Measurements from ENCODE around the gene B3GNT5. TPM values are rescaled to one million over a fixed set of nuclear protein-coding genes. Genes with fewer than 3 reads are reported as not detected.

B3GNT5 gene
- total and polyA plus RNA-seq, 10 of the 15 experiments (the other 5 are each of a cell fraction or from before 2014, with no cell fraction given), result 0.24 to 1.1 (median 0.48) TPM

DNA sequence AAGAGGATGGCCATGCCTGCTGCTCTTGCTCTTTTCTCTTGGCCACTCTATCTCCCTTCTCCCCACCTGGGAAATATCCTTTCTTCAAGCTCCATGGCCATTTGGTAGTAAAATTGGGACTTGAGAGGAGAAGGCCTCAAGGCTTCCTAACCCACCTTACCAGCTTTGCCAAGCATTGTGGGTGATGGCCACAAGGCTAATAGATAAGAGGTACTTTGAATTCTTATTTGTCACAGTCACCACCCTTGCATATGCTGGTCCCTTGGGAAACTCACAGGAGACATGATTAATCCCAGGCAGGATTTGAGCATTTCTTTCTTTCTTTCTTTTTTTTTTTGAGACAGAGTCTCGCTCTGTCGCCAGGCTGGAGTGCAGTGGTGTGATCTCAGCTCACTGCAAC lies 37.2 kb downstream of the B3GNT5 start:
- POLR2A ChIA-PET, result no interaction called here
- BruUV-seq (replicated peaks), result no TSS peak
- CTCF ChIA-PET, result interaction anchor here (0.6 to 1.6 kb wide), 3 partner anchors 9 to 92 kb away, joined by 3 read pairs; no protein-coding TSS in a partner anchor
- no peak overlapping the region for H3K4me2 ChIP-seq (ENCODE audit: control insufficient read depth, insufficient read depth)
- in situ Hi-C loops (cut with MboI) (no loop called here), intact Hi-C loops (cut with micrococcal nuclease; ENCODE audit: unreplicated experiment) (no loop called here)
- H3K27ac ChIP-seq (ENCODE audit: control insufficient read depth, insufficient read depth), result no peak overlapping the region
- peaks cover 2% of the 10 kb centered on the region for H3K4me1 ChIP-seq (ENCODE audit: control insufficient read depth, insufficient read depth, low read length)
- H3K9me3 ChIP-seq (replicated peaks; ENCODE audit: control insufficient read depth, insufficient read depth, low read length), result no peaks in the 10 kb centered on the region
- FAIRE-seq (no peak), DNase-seq (ENCODE audit: low read depth, low spot score) (no peak), ATAC-seq (no peak)
- no peak for TF ChIP-seq ZNF384 (IDR thresholded peaks at IDR 0.05; ENCODE audit: borderline replicate concordance, low read depth, low read length)
- no peak for TF ChIP-seq RUNX3 (IDR thresholded peaks at IDR 0.05; ENCODE audit: low read length)
- no peak for TF ChIP-seq FOXM1 (IDR thresholded peaks at IDR 0.05; ENCODE audit: low read depth, low read length)
- TF ChIP-seq, protein P1, sequence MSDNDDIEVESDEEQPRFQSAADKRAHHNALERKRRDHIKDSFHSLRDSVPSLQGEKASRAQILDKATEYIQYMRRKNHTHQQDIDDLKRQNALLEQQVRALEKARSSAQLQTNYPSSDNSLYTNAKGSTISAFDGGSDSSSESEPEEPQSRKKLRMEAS (IDR thresholded peaks at IDR 0.05; ENCODE audit: low read depth, low read length), result no peak
- no peak for TF ChIP-seq STAT3 (IDR thresholded peaks at IDR 0.05; ENCODE audit: low read depth, low read length)
- TF ChIP-seq HDGF (IDR thresholded peaks at IDR 0.05), result no peak
- TF ChIP-seq IKZF1 (conservative IDR thresholded peaks at IDR 0.05), result no peak
- no peak for TF ChIP-seq MEF2B (IDR thresholded peaks at IDR 0.05; ENCODE audit: partially characterized antibody, poor library complexity, severe bottlenecking)
- SMC1A ChIA-PET (ENCODE audit: uncharacterized antibody, unreplicated experiment), result interaction anchor here (1.6 kb wide), 1 partner anchor 13 kb away, joined by 4 read pairs; no protein-coding TSS in a partner anchor
- RAD21 ChIA-PET (ENCODE audit: unreplicated experiment), result no interaction called here
- no peak overlapping the region for H2AFZ ChIP-seq (ENCODE audit: control insufficient read depth, low read depth, low read length)
- no CpG with 5 or more reads among the region's 2 CpGs for WGBS (ENCODE audit: insufficient coverage, insufficient replicate concordance, low lambda C conversion rate, missing lambda C conversion rate)
- no peak overlapping the region for H3K4me3 ChIP-seq
- no peaks in the 10 kb centered on the region for H3K27me3 ChIP-seq (replicated peaks in 1 of 2; ENCODE audit: control insufficient read depth in 2 of 2, insufficient read depth in 2 of 2, low read length in 1 of 2)
- no peaks in the 10 kb centered on the region for H3K36me3 ChIP-seq (ENCODE audit: control insufficient read depth in 2 of 2, insufficient read depth in 2 of 2, low read length in 1 of 2)
- no peaks in the 10 kb centered on the region for H4K20me1 ChIP-seq (ENCODE audit: control insufficient read depth, insufficient read depth)
- no peak overlapping the region for H3K9ac ChIP-seq (ENCODE audit: control insufficient read depth, insufficient read depth, low read length)
- no peaks in the 10 kb centered on the region for H3K79me2 ChIP-seq (ENCODE audit: control insufficient read depth, insufficient read depth, low read length)
